Ovary (tissue), 9 donors: Measurements from ENCODE around the gene GGN. TPM values are rescaled to one million over a fixed set of nuclear protein-coding genes. Genes with fewer than 3 reads are reported as not detected.
A peak's percentile ranks its signal among the peaks of the same experiment; 100 is the strongest.

Experiments
- DNase-seq, 5 donors: peaks; one replicate each; pipeline ENCODE4 v3.0.0-alpha.2; 2019 to 2020
- H3K27ac ChIP-seq, 2 donors: fragments of 200-600 bp; one replicate each; pipeline versions ENCODE4 v1.5.1 to v1.8.0; 2019 to 2022
- H3K27me3 ChIP-seq: fragments of 200-600 bp; one replicate; pipeline ENCODE4 v1.8.0; 2022
- H3K36me3 ChIP-seq: fragments of 200-600 bp; sonication (generic); one replicate; pipeline ENCODE4 v1.5.1; 2019
- H3K4me1 ChIP-seq: one replicate; pipeline ENCODE4 v1.8.1; 2013; ENCODE audit warnings: mild to moderate bottlenecking, moderate library complexity; ENCODE audit not compliant: insufficient read depth
- H3K4me3 ChIP-seq: fragments of 200-600 bp; sonication (generic); one replicate; pipeline ENCODE4 v1.5.1; 2017
- H3K9me3 ChIP-seq, 2 donors: fragments of 200-600 bp in 1 of 2; sonication (generic) in 1 of 2; one replicate each; pipeline versions ENCODE4 v1.5.1 to v1.8.1; 2013 to 2019; ENCODE audit warnings: mild to moderate bottlenecking in 1 of 2, moderate library complexity in 1 of 2
- EP300 ChIP-seq: sonication (generic); formaldehyde crosslinking; IDR thresholded peaks from one replicate; pipeline ENCODE4 v1.6.1; 2017; ENCODE audit warnings: antibody characterized with exemption
- POLR2A ChIP-seq: fragments of 450-650 bp; IDR thresholded peaks from one replicate; pipeline ENCODE4 v1.6.1; 2017; ENCODE audit warnings: antibody characterized with exemption, mild to moderate bottlenecking, moderate library complexity
- WGBS, 3 donors: extraction: QIAGEN DNeasy Blood & Tissue Kit in 1 of 3; methylation state at CpG; one replicate each; pipeline versions ENCODE4 v1.1.5 to v1.1.7; 2013 to 2017; 5-methylcytosine and 5-hydroxymethylcytosine counted together
- intact Hi-C, 4 donors: fragments of 100-400 bp; cut with DNase I; formaldehyde crosslinking; loops; one replicate each; pipeline versions ENCODE4 v1.11.0 to v1.15.1; 2022 to 2023
- polyA plus RNA-seq, 2 donors: library from polyadenylated mRNA; stranded (reverse); fragments of 200-250 nt in 1 of 2; fragments of 350-450 nt in 1 of 2; fragmentation: Illumina TruSeq in 1 of 2; extraction: RNeasy Lipid Tissue Mini Kit (QIAGEN cat#74804) in 1 of 2; gene quantifications; one replicate each; pipeline ENCODE4 v1.2.3, GENCODE V29; 2013 to 2014
- total RNA-seq, 7 donors: library from RNA; depleted of rRNA in 2 of 7; stranded (reverse); fragments of >200 nt in 2 of 7; fragmentation: NEBNext Ultra II Directional in 3 of 7; extraction: Animal tissue kit (Norgen Biotek cat#: 25700) in 3 of 7; gene quantifications; one replicate each; pipeline versions ENCODE4 v1.1.0 to v1.2.4, GENCODE V29; 2016 to 2023
- TF ChIP-seq, protein P1 (sequence below), 3 donors: fragments of 450-650 bp in 2 of 3; fragments of 200-600 bp in 1 of 3; IDR thresholded peaks; one replicate each; pipeline versions ENCODE4 v1.5.1 to v1.8.0; 2016 to 2022; ENCODE audit warnings: antibody characterized with exemption in 3 of 3, mild to moderate bottlenecking in 1 of 3
- donor health status: DM: no; HTN: no; CAD: no; lungs with moderate emphysema.
- donor health status: DM: no; HTN: no; CAD: no.
- donor health status: Bipolar disorder and iron deficiency.
- donor health status: DM: yes; HTN: yes; CAD: no.
- donor health status: DM: no; HTN: no; CAD: no.
- donor health status: DM: yes; HTN: yes; CAD: no.

GGN gene
- total and polyA plus RNA-seq, 9 donors: 0.24 to 0.75 (median 0.54) TPM; not detected in 3

GRCh38 chr19:38405276-38405675, 17.4 kb upstream of the GGN start:
- no peak for DNase-seq
- Histone ChIP-seq H3K27ac (no peak overlapping the region), H3K4me1 (no peaks in the 10 kb centered on the region), H3K4me3 (no peak overlapping the region), H3K27me3 (no peaks in the 10 kb centered on the region), H3K36me3 (no peaks in the 10 kb centered on the region), H3K9me3 (no peaks in the 10 kb centered on the region)
- 86 to 88% (median 88%) methylated on average over 8 of the region's 8 CpGs for WGBS, 3 donors
- intact Hi-C loops: loop anchor here in 3 of 4 donors (10.0 kb wide), 4 partner anchors 220 to 520 kb away; partner anchors contain the start of gene CCER2 (in 1 of the 3)
- no peak for TF ChIP-seq EP300
- TF ChIP-seq, protein P1, sequence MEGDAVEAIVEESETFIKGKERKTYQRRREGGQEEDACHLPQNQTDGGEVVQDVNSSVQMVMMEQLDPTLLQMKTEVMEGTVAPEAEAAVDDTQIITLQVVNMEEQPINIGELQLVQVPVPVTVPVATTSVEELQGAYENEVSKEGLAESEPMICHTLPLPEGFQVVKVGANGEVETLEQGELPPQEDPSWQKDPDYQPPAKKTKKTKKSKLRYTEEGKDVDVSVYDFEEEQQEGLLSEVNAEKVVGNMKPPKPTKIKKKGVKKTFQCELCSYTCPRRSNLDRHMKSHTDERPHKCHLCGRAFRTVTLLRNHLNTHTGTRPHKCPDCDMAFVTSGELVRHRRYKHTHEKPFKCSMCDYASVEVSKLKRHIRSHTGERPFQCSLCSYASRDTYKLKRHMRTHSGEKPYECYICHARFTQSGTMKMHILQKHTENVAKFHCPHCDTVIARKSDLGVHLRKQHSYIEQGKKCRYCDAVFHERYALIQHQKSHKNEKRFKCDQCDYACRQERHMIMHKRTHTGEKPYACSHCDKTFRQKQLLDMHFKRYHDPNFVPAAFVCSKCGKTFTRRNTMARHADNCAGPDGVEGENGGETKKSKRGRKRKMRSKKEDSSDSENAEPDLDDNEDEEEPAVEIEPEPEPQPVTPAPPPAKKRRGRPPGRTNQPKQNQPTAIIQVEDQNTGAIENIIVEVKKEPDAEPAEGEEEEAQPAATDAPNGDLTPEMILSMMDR (IDR thresholded peaks at IDR 0.05): no peak

DNA sequence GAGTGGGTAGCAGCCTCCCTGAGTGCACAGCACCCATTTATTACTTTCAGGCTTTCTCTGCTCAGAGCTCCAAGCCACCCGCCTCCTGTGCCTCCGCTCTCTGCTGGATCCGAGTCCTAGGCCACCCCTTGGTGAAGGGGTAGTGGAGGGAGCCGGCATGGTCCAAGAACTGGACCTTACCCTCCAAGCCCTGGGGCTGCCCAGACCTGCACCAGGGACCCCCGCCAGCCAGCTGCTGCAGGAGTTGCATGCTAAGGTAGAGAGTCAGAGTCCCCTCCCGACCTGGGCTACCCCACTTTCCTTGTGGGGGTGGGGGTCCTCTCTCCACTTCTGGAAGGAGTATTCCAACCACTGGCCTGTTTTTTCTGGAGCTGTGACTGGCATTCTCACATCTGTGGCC, 17.0 kb upstream of the GGN start:
- no peak overlapping the region for H3K4me3 ChIP-seq
- no peak overlapping the region for H3K27ac ChIP-seq
- H3K27me3 ChIP-seq: no peaks in the 10 kb centered on the region
- no peaks in the 10 kb centered on the region for H3K36me3 ChIP-seq
- WGBS, 3 donors: 83 to 94% (median 88%) methylated on average over 6 of the region's 6 CpGs
- no peaks in the 10 kb centered on the region for H3K9me3 ChIP-seq
- H3K4me1 ChIP-seq: no peaks in the 10 kb centered on the region
- intact Hi-C loops: loop anchor here in 3 of 4 donors (5.0 to 10.0 kb wide), 5 partner anchors 220 to 527 kb away; partner anchors contain the start of genes CCER2 (in 1 of the 3), MRPS12 (in 1 of the 3) and SARS2 (in 1 of the 3)
- TF ChIP-seq, protein P1 (IDR thresholded peaks at IDR 0.05): no peak
- TF ChIP-seq POLR2A (no peak), EP300 (no peak)
- no peak for DNase-seq

DNA sequence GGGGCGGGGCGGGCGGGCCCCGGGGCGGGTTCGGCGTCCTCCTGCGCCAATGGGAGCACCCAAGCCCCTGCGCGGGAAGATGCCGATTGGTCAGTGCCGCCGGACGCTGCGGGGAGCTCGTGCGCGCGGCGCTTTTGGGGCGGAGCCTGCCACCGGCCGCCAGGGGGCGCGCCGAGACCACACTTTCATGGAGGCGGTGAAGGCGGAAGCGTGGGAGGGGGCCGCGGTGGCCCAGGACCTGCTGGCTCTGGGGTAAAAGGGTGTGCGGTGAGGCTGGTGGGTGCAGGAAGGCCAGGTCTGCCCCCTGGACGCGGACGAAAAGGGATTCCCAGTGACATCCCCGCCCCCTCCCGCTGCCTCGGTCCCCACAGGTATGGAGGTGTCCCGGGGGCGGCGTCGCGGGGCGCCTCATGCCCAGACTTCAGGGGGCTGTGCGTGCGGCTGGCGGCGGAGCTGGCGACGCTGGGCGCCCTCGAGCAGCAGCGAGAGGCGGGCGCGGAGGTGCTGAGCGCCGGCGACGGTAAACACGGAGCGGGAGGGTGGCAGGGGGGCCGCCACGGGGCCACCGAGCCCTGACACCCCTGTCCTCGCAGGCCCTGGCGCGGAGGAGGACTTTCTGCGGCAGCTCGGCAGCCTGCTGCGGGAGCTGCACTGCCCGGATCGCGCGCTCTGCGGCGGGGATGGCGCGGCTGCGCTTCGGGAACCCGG, 15.3 kb upstream of the GGN start, which contains the start of gene FAM98C:
Gene FAM98C, plus strand, starts transcription at position 127 of the 708 bp plus-strand sequence. Its CDS starts 61 bp downstream, at position 188.
- intact Hi-C loops: loop anchor here in 3 of 4 donors (5.0 to 10.0 kb wide), 5 partner anchors 222 to 529 kb away; partner anchors contain the start of genes CCER2 (in 1 of the 3), MRPS12 (in 1 of the 3) and SARS2 (in 1 of the 3)
- TF ChIP-seq, protein P1 (IDR thresholded peaks at IDR 0.05): peak; percentile 98 to 100 (median 99)
- no peak for TF ChIP-seq POLR2A
- 0 to 1% (median 0%) methylated on average over 42 to 82 of the region's 82 CpGs for WGBS, 3 donors

GRCh38 chr19:38402623-38402966, 14.8 kb upstream of the GGN start:
- Histone ChIP-seq H3K9me3 (no peaks in the 10 kb centered on the region), H3K36me3 (no peaks in the 10 kb centered on the region), H3K4me3 (peak overlapping the region; percentile 82), H3K27ac (no peak overlapping the region), H3K4me1 (no peaks in the 10 kb centered on the region), H3K27me3 (no peaks in the 10 kb centered on the region)
- TF ChIP-seq EP300: no peak
- TF ChIP-seq POLR2A: no peak
- TF ChIP-seq, protein P1 (IDR thresholded peaks at IDR 0.05): no peak
- no peak for DNase-seq
- intact Hi-C loops: loop anchor here in 3 of 4 donors (5.0 to 10.0 kb wide), 5 partner anchors 222 to 530 kb away; partner anchors contain the start of genes CCER2 (in 1 of the 3), MRPS12 (in 1 of the 3) and SARS2 (in 1 of the 3)
- 1 to 3% (median 2%) methylated on average over 18 of the region's 18 CpGs for WGBS, 3 donors

More for the DNA sequence above, 15.3 kb upstream of the GGN start, which contains the start of gene FAM98C:
- peak within 1 kb of the TSS in 1 of 2 donors; percentile 55 for H3K27ac ChIP-seq
- no peaks in the 10 kb centered on the region for H3K27me3 ChIP-seq
- no peaks in the 10 kb centered on the region for H3K4me1 ChIP-seq
- DNase-seq: peak; percentile 95 to 99 (median 97)
- H3K36me3 ChIP-seq: no peaks in the 10 kb centered on the region
- no peaks in the 10 kb centered on the region for H3K9me3 ChIP-seq
- peak within 1 kb of the TSS; percentile 82 for H3K4me3 ChIP-seq
